ENCODE results near the gene LRRN4.

- TF ChIP-seq CTCF (IDR thresholded peaks at IDR 0.05) (no peak), POLR2A (IDR thresholded peaks at IDR 0.05) (no peak)
Observed at GRCh38 chr20:6061544-6061943, 7.7 kb upstream of the LRRN4 start.

Measured in testis (tissue), 2 donors.